GM18526 (cell line): ENCODE data around the gene TUBA1C.

Experiments
- POLR2A ChIP-seq: IDR thresholded peaks from 3 replicates; pipeline ENCODE4 v1.6.1; 2011; ENCODE audit not compliant: insufficient read length; ENCODE audit errors: extremely low read depth

TUBA1C gene

GRCh38 chr12:49236423-49236822, 28.5 kb upstream of the TUBA1C start:
- no peak for TF ChIP-seq POLR2A

- no peak for TF ChIP-seq POLR2A
These were observed 21.3 kb upstream of the TUBA1C start for GRCh38 chr12:49243631-49244030.

- no peak for TF ChIP-seq POLR2A
These were observed 20.7 kb upstream of the TUBA1C start for GRCh38 chr12:49244176-49244575.

GRCh38 chr12:49251357-49251756, 13.5 kb upstream of the TUBA1C start:
- no peak for TF ChIP-seq POLR2A

GRCh38 chr12:49253033-49253623, 11.8 kb upstream of the TUBA1C start:
- TF ChIP-seq POLR2A: no peak

- TF ChIP-seq POLR2A: no peak
These were observed 8.8 kb upstream of the TUBA1C start for GRCh38 chr12:49255857-49256637.

- TF ChIP-seq POLR2A: no peak
These were observed 5.4 kb upstream of the TUBA1C start for GRCh38 chr12:49259452-49259851.

- no peak for TF ChIP-seq POLR2A
These were observed 4.7 kb upstream of the TUBA1C start for GRCh38 chr12:49260166-49260565.

- no peak for TF ChIP-seq POLR2A
These were observed 4.1 kb upstream of the TUBA1C start for GRCh38 chr12:49260571-49261363.

GRCh38 chr12:49261721-49262120, 3.2 kb upstream of the TUBA1C start:
- no peak for TF ChIP-seq POLR2A

GRCh38 chr12:49263400-49263763, 1.5 kb upstream of the TUBA1C start:
- no peak for TF ChIP-seq POLR2A

- no peak for TF ChIP-seq POLR2A
These were observed 413 bp upstream of the TUBA1C start for GRCh38 chr12:49264466-49264872.

GRCh38 chr12:49272790-49273725, 8.2 kb downstream of the TUBA1C start:
- no peak for TF ChIP-seq POLR2A

GRCh38 chr12:49273726-49274395, 9.0 kb downstream of the TUBA1C start:
- no peak for TF ChIP-seq POLR2A
